HEK293 (cell line): ENCODE results near the gene CBFA2T2.

Experiments used
- CTCF ChIA-PET: fragments of 350-600 bp; formaldehyde crosslinking; extraction: SDS; loops from one replicate; lab custom pipeline; 2021; ENCODE audit warnings: antibody characterized with exemption; lab: Yijun Ruan, JAX
- POLR2A ChIA-PET: fragments of 300-600 bp; formaldehyde crosslinking; extraction: SDS; loops from one replicate; lab custom pipeline; 2020; ENCODE audit warnings: antibody characterized with exemption, inconsistent platforms; lab: Yijun Ruan, JAX
- H3K27ac ChIP-seq: fragments of 200-500 bp; sonication (Bioruptor generic); 2 replicates; pipeline ENCODE4 v1.5.1; 2014; ENCODE audit warnings: low read depth, low read length, control low read depth, inconsistent platforms; ENCODE audit errors: extremely low read depth
- H3K36me3 ChIP-seq, 2 experiments: fragments of 200-500 bp in 1 of 2; sonication (Bioruptor generic) in 1 of 2; 1 replicate in 1 of 2; 2 replicates in 1 of 2; pipeline ENCODE4 v1.5.1; 2014 to 2017; ENCODE audit warnings: inconsistent platforms in 2 of 2, low read length in 2 of 2; ENCODE audit not compliant: control insufficient read depth in 2 of 2, insufficient read depth in 1 of 2
- H3K4me1 ChIP-seq: fragments of 200-500 bp; sonication (Bioruptor generic); 2 replicates; pipeline ENCODE4 v1.5.1; 2014; ENCODE audit warnings: mild to moderate bottlenecking, low read length, inconsistent platforms; ENCODE audit not compliant: control insufficient read depth, insufficient read depth
- H3K4me3 ChIP-seq: 2 replicates; pipeline ENCODE4 v1.5.1; 2011; ENCODE audit warnings: low read depth, mild to moderate bottlenecking, control low read depth, low read length, moderate library complexity
- H3K9me3 ChIP-seq: fragments of 200-500 bp; sonication (Bioruptor generic); 2 replicates; pipeline ENCODE4 v1.5.1; 2014; ENCODE audit warnings: low read depth, low read length, inconsistent platforms; ENCODE audit not compliant: control insufficient read depth, insufficient read depth
- BCL6B ChIP-seq: fragments of 450-650 bp; formaldehyde crosslinking; IDR thresholded peaks from 2 replicates; pipeline ENCODE4 v1.5.1; 2017; ENCODE audit warnings: missing biosample characterization, missing genetic modification characterization
- CTCF ChIP-seq: fragments of 450-650 bp; formaldehyde crosslinking; IDR thresholded peaks from 2 replicates; pipeline ENCODE4 v1.5.1; 2016; ENCODE audit warnings: missing biosample characterization, missing genetic modification characterization
- GLI2 ChIP-seq: fragments of 450-650 bp; formaldehyde crosslinking; IDR thresholded peaks from 2 replicates; pipeline ENCODE4; 2017; ENCODE audit warnings: missing biosample characterization, missing genetic modification characterization, low read depth, borderline replicate concordance
- GLIS1 ChIP-seq: fragments of 450-650 bp; formaldehyde crosslinking; IDR thresholded peaks from 2 replicates; pipeline ENCODE4 v1.5.1; 2016; ENCODE audit warnings: missing biosample characterization, missing genetic modification characterization
- GLIS2 ChIP-seq: fragments of 450-650 bp; formaldehyde crosslinking; IDR thresholded peaks from 2 replicates; pipeline ENCODE4 v1.5.1; 2016; ENCODE audit warnings: missing biosample characterization, missing genetic modification characterization
- HIC1 ChIP-seq: fragments of 450-650 bp; formaldehyde crosslinking; IDR thresholded peaks from 2 replicates; pipeline ENCODE4 v1.5.1; 2016; ENCODE audit warnings: missing biosample characterization, missing genetic modification characterization
- IKZF3 ChIP-seq: fragments of 450-650 bp; IDR thresholded peaks from 2 replicates; pipeline ENCODE4 v1.5.0; 2018; ENCODE audit warnings: missing biosample characterization, mild to moderate bottlenecking, missing genetic modification characterization, moderate library complexity
- INSM2 ChIP-seq: fragments of 450-650 bp; formaldehyde crosslinking; IDR thresholded peaks from 2 replicates; pipeline ENCODE4 v1.5.1; 2016; ENCODE audit warnings: missing biosample characterization, missing genetic modification characterization
- SALL2 ChIP-seq: fragments of 450-650 bp; formaldehyde crosslinking; IDR thresholded peaks from 2 replicates; pipeline ENCODE4 v1.5.0; 2017; ENCODE audit warnings: missing biosample characterization, mild to moderate bottlenecking, missing genetic modification characterization, borderline replicate concordance
- SCRT1 ChIP-seq: fragments of 450-650 bp; formaldehyde crosslinking; IDR thresholded peaks from 2 replicates; pipeline ENCODE4 v1.5.1; 2016; ENCODE audit warnings: missing biosample characterization, missing genetic modification characterization, borderline replicate concordance
- WT1 ChIP-seq: fragments of 450-650 bp; formaldehyde crosslinking; IDR thresholded peaks from 2 replicates; pipeline ENCODE4 v1.5.1; 2016; ENCODE audit warnings: missing biosample characterization, missing genetic modification characterization
- ZBTB21 ChIP-seq: fragments of 450-650 bp; formaldehyde crosslinking; IDR thresholded peaks from 2 replicates; pipeline ENCODE4 v1.5.1; 2017; ENCODE audit warnings: missing biosample characterization, missing genetic modification characterization
- ZBTB7A ChIP-seq: fragments of 450-650 bp; formaldehyde crosslinking; IDR thresholded peaks from 2 replicates; pipeline ENCODE4 v1.5.1; 2016; ENCODE audit warnings: low read depth, missing biosample characterization, missing genetic modification characterization
- ZIC2 ChIP-seq: fragments of 450-650 bp; formaldehyde crosslinking; IDR thresholded peaks from 2 replicates; pipeline ENCODE4 v1.5.1; 2016; ENCODE audit warnings: missing biosample characterization, missing genetic modification characterization
- ZNF132 ChIP-seq: fragments of 450-650 bp; formaldehyde crosslinking; IDR thresholded peaks from 2 replicates; pipeline ENCODE4 v1.5.1; 2017; ENCODE audit warnings: missing biosample characterization, missing genetic modification characterization, borderline replicate concordance
- ZNF138 ChIP-seq: fragments of 450-650 bp; formaldehyde crosslinking; IDR thresholded peaks from 2 replicates; pipeline ENCODE4 v1.5.1; 2016; ENCODE audit warnings: missing biosample characterization, missing genetic modification characterization, borderline replicate concordance
- ZNF16 ChIP-seq: fragments of 450-650 bp; formaldehyde crosslinking; IDR thresholded peaks from 2 replicates; pipeline ENCODE4 v1.5.1; 2016; ENCODE audit warnings: low read depth, missing biosample characterization, missing genetic modification characterization
- ZNF341 ChIP-seq: fragments of 450-650 bp; formaldehyde crosslinking; IDR thresholded peaks from 2 replicates; pipeline ENCODE4; 2016; ENCODE audit warnings: low read depth, missing biosample characterization, missing genetic modification characterization
- ZNF362 ChIP-seq: fragments of 450-650 bp; formaldehyde crosslinking; IDR thresholded peaks from 2 replicates; pipeline ENCODE4 v1.5.1; 2016; ENCODE audit warnings: missing biosample characterization, missing genetic modification characterization
- ZNF426 ChIP-seq: fragments of 450-650 bp; formaldehyde crosslinking; IDR thresholded peaks from 2 replicates; pipeline ENCODE4 v1.5.1; 2017; ENCODE audit warnings: missing biosample characterization, missing genetic modification characterization, mild to moderate bottlenecking, inconsistent platforms, moderate library complexity
- ZNF449 ChIP-seq: fragments of 450-650 bp; formaldehyde crosslinking; IDR thresholded peaks from 2 replicates; pipeline ENCODE4 v1.5.1; 2017; ENCODE audit warnings: missing biosample characterization, mild to moderate bottlenecking, missing genetic modification characterization, moderate library complexity
- ZNF610 ChIP-seq: fragments of 450-650 bp; formaldehyde crosslinking; IDR thresholded peaks from 2 replicates; pipeline ENCODE4 v1.5.1; 2016; ENCODE audit warnings: missing biosample characterization, missing genetic modification characterization, borderline replicate concordance
- ZNF704 ChIP-seq: fragments of 450-650 bp; formaldehyde crosslinking; IDR thresholded peaks from 2 replicates; pipeline ENCODE4 v1.5.1; 2016; ENCODE audit warnings: missing biosample characterization, missing genetic modification characterization

The CBFA2T2 gene

GRCh38 chr20:33672426-33673113 is 182.7 kb downstream of the CBFA2T2 start:
- POLR2A ChIA-PET: interaction anchor here (1.0 to 1.9 kb wide), 2 partner anchors 9 to 13 kb away, joined by 3 to 8 read pairs; no protein-coding TSS in a partner anchor
- Histone ChIP-seq H3K27ac (no peak overlapping the region), H3K9me3 (no peaks in the 10 kb centered on the region), H3K36me3 (peaks cover 1 to 67% of the 10 kb centered on the region in 2 experiments; a peak in 2 of 3 replicates), H3K4me1 (no peaks in the 10 kb centered on the region; the same call in 1 of the 2 replicates), H3K4me3 (peak overlapping the region; percentile 61; the same call in 1 of the 2 replicates)
- CTCF ChIA-PET: no interaction called here
- TF ChIP-seq ZIC2 (tag by site-specific recombination) (peak; percentile 100), IKZF3 (tag by site-specific recombination) (no peak), BCL6B (tag by site-specific recombination) (no peak), GLI2 (no peak), SALL2 (no peak), ZNF610 (tag by site-specific recombination) (no peak), ZBTB7A (tag by site-specific recombination) (no peak), SCRT1 (tag by site-specific recombination) (no peak), GLIS2 (peak; percentile 87), ZNF138 (tag by site-specific recombination) (no peak), GLIS1 (tag by site-specific recombination) (peak; percentile 89), ZNF341 (peak; percentile 27; the same call in 1 of the 2 replicates), ZNF16 (tag by site-specific recombination) (no peak), ZNF426 (tag by site-specific recombination) (no peak), ZNF132 (tag by site-specific recombination) (no peak), ZNF362 (tag by site-specific recombination) (no peak)

- no peaks in the 10 kb centered on the region for H3K9me3 ChIP-seq
- TF ChIP-seq ZNF704 (tag by site-specific recombination) (no peak), HIC1 (tag by site-specific recombination) (no peak), ZBTB21 (tag by site-specific recombination) (no peak), CTCF (tag by site-specific recombination) (no peak), INSM2 (tag by site-specific recombination) (no peak), WT1 (tag by site-specific recombination) (no peak), ZNF449 (tag by site-specific recombination) (no peak), SALL2 (no peak)
- POLR2A ChIA-PET: interaction anchor here (1.0 to 1.9 kb wide), 2 partner anchors 9 to 12 kb away, joined by 3 to 8 read pairs; no protein-coding TSS in a partner anchor
- peak overlapping the region; percentile 46; the same call in 1 of the 2 replicates for H3K27ac ChIP-seq
- CTCF ChIA-PET: no interaction called here
- H3K36me3 ChIP-seq: peaks cover 3 to 67% of the 10 kb centered on the region in 2 experiments; a peak in 2 of 3 replicates
- H3K4me3 ChIP-seq: peak overlapping the region; percentile 61
- H3K4me1 ChIP-seq: no peaks in the 10 kb centered on the region; the same call in 1 of the 2 replicates
These were observed 183.2 kb downstream of the CBFA2T2 start for GRCh38 chr20:33673114-33673409.
